ENCODE data around the gene TNFSF11. TPM values are rescaled to one million over a fixed set of nuclear protein-coding genes. Genes with fewer than 3 reads are reported as not detected.

TNFSF11 gene
- polyA plus RNA-seq, 3 donors = not detected

DNA sequence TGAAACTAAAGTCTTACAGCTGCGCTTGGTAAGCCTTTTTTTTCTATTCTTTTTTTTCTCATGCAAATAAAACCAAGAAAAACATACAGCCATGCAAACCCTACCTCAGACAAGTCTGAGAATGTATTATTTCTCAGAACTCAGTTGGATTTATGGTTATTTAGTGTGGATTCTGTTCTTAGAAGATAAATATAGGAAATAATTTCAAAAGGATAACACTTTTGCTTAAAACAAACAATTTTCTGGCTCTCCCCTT, 40.7 kb upstream of the TNFSF11 start:
- no peaks in the 10 kb centered on the region for H3K36me3 Mint-ChIP-seq
- H3K4me1 Mint-ChIP-seq = peaks cover 14% of the 10 kb centered on the region
- Histone ChIP-seq H3K36me3 (replicated peaks in 1 of 2; ENCODE audit: control insufficient read depth in 1 of 2, insufficient read depth in 2 of 2, low read length in 2 of 2) (no peaks in the 10 kb centered on the region), H3K4me1 (ENCODE audit: control insufficient read depth in 1 of 2, insufficient read depth in 2 of 2, low read length in 2 of 2) (peaks cover 0 to 12% of the 10 kb centered on the region in 2 donors), H3K4me2 (replicated peaks; ENCODE audit: extremely low read depth, low read length, poor library complexity, severe bottlenecking) (no peak overlapping the region), H3K27ac (ENCODE audit: low read depth in 1 of 2, low read length in 2 of 2) (no peak overlapping the region), H3K9ac (ENCODE audit: insufficient read depth, low read length, poor library complexity, severe bottlenecking) (no peak overlapping the region), H4K20me1 (ENCODE audit: insufficient read depth, low read length) (no peaks in the 10 kb centered on the region), H3K27me3 (ENCODE audit: control insufficient read depth in 2 of 2, insufficient read depth in 2 of 2, low read length in 2 of 2) (no peaks in the 10 kb centered on the region), H3K9me3 (replicated peaks in 1 of 2; ENCODE audit: control insufficient read depth in 1 of 2, insufficient read depth in 1 of 2, low read length in 2 of 2) (no peaks in the 10 kb centered on the region), H2AFZ (ENCODE audit: insufficient read depth, low read depth, low read length, poor library complexity, severe bottlenecking) (no peak overlapping the region), H3K79me2 (ENCODE audit: insufficient read depth, low read length) (no peaks in the 10 kb centered on the region), H3K4me3 (replicated peaks in 1 of 3; ENCODE audit: low read depth in 2 of 3, low read length in 3 of 3) (no peak overlapping the region)
- no CpG with 5 or more reads among the region's 1 CpG for WGBS (ENCODE audit: insufficient coverage)
- TF ChIP-seq, protein P1, sequence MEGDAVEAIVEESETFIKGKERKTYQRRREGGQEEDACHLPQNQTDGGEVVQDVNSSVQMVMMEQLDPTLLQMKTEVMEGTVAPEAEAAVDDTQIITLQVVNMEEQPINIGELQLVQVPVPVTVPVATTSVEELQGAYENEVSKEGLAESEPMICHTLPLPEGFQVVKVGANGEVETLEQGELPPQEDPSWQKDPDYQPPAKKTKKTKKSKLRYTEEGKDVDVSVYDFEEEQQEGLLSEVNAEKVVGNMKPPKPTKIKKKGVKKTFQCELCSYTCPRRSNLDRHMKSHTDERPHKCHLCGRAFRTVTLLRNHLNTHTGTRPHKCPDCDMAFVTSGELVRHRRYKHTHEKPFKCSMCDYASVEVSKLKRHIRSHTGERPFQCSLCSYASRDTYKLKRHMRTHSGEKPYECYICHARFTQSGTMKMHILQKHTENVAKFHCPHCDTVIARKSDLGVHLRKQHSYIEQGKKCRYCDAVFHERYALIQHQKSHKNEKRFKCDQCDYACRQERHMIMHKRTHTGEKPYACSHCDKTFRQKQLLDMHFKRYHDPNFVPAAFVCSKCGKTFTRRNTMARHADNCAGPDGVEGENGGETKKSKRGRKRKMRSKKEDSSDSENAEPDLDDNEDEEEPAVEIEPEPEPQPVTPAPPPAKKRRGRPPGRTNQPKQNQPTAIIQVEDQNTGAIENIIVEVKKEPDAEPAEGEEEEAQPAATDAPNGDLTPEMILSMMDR (IDR thresholded peaks at IDR 0.05) = no peak
- no peak for DNase-seq
- H3K4me3 Mint-ChIP-seq = no peak overlapping the region
- intact Hi-C loops (cut with micrococcal nuclease) = no loop called here
- H3K27ac Mint-ChIP-seq = no peak overlapping the region
- peaks cover 0 to 3% (median 0%) of the 10 kb centered on the region in 3 donors for H3K27me3 Mint-ChIP-seq (ENCODE audit: low read depth in 3 of 3)
- H3K9me3 Mint-ChIP-seq = peaks cover 0 to 12% (median 3%) of the 10 kb centered on the region in 7 donors

DNA sequence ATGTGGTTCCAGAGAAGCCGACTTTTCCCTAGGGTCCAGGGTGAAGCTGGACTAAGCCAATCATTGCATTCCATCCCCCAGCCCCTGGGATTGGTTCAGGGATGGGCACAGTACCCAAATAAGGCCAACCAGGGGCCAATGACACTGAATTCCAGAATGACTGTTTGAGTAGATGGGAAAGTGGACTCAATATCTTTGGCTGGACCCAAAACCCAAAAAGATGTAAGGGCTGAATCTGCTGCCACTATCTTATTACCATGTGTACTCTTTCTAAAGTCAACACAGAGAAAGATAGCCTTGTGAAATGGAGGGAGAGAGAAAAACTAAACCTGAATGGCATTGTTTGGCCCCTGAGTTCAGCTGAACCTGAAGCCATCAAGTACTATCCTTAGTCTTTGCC, 39.2 kb upstream of the TNFSF11 start:
- H3K27me3 Mint-ChIP-seq (ENCODE audit: low read depth in 3 of 3) = peaks cover 0 to 3% (median 0%) of the 10 kb centered on the region in 3 donors
- H3K4me2 ChIP-seq (replicated peaks; ENCODE audit: extremely low read depth, low read length, poor library complexity, severe bottlenecking) = no peak overlapping the region

More for the DNA sequence above, 39.2 kb upstream of the TNFSF11 start:
- no peaks in the 10 kb centered on the region for H3K36me3 ChIP-seq (replicated peaks in 1 of 2; ENCODE audit: control insufficient read depth in 1 of 2, insufficient read depth in 2 of 2, low read length in 2 of 2)
- no peaks in the 10 kb centered on the region for H4K20me1 ChIP-seq (ENCODE audit: insufficient read depth, low read length)
- no peak overlapping the region for H2AFZ ChIP-seq (ENCODE audit: insufficient read depth, low read depth, low read length, poor library complexity, severe bottlenecking)
- no peaks in the 10 kb centered on the region for H3K79me2 ChIP-seq (ENCODE audit: insufficient read depth, low read length)
- H3K4me1 ChIP-seq (ENCODE audit: control insufficient read depth in 1 of 2, insufficient read depth in 2 of 2, low read length in 2 of 2) = peaks cover 0 to 12% of the 10 kb centered on the region in 2 donors
- Mint-ChIP-seq H3K4me3 (no peak overlapping the region), H3K9me3 (peaks cover 0 to 9% (median 3%) of the 10 kb centered on the region in 7 donors), H3K36me3 (no peaks in the 10 kb centered on the region), H3K4me1 (peaks cover 18% of the 10 kb centered on the region), H3K27ac (no peak overlapping the region)
- no peak for DNase-seq
- no peak overlapping the region for H3K4me3 ChIP-seq (replicated peaks in 1 of 3; ENCODE audit: low read depth in 2 of 3, low read length in 3 of 3)
- no peaks in the 10 kb centered on the region for H3K27me3 ChIP-seq (ENCODE audit: control insufficient read depth in 2 of 2, insufficient read depth in 2 of 2, low read length in 2 of 2)
- H3K9ac ChIP-seq (ENCODE audit: insufficient read depth, low read length, poor library complexity, severe bottlenecking) = no peak overlapping the region
- no peaks in the 10 kb centered on the region for H3K9me3 ChIP-seq (replicated peaks in 1 of 2; ENCODE audit: control insufficient read depth in 1 of 2, insufficient read depth in 1 of 2, low read length in 2 of 2)
- H3K27ac ChIP-seq (ENCODE audit: low read depth in 1 of 2, low read length in 2 of 2) = no peak overlapping the region
- intact Hi-C loops (cut with micrococcal nuclease) = no loop called here
- TF ChIP-seq, protein P1 (IDR thresholded peaks at IDR 0.05) = no peak
- WGBS (ENCODE audit: insufficient coverage) = 100% methylated on average over 1 of the region's 1 CpG
